Loucy (cell line): ENCODE results near the gene KCNMA1.

Source experiments
- H2AFZ ChIP-seq: fragments of 200-600 bp; sonication (generic); 2 replicates; pipeline ENCODE4 v1.6.0; 2016; ENCODE audit warnings: antibody characterized with exemption, mild to moderate bottlenecking, low read length, moderate library complexity
- H3F3A ChIP-seq: fragments of 200-600 bp; 2 replicates; pipeline ENCODE4 v1.6.0; 2016; ENCODE audit warnings: antibody characterized with exemption, low read depth, mild to moderate bottlenecking
- H3K27me3 ChIP-seq: fragments of 200-600 bp; sonication (generic); 2 replicates; pipeline ENCODE4 v1.6.1; 2014; ENCODE audit warnings: low read length, mild to moderate bottlenecking; ENCODE audit not compliant: insufficient read depth, poor library complexity, severe bottlenecking
- H3K36me3 ChIP-seq: fragments of 200-600 bp; sonication (generic); 2 replicates; pipeline ENCODE4 v1.6.1; 2016; ENCODE audit warnings: low read length; ENCODE audit not compliant: insufficient read depth
- H3K4me1 ChIP-seq: fragments of 200-600 bp; sonication (generic); 2 replicates; pipeline ENCODE4 v1.5.1; 2014; ENCODE audit warnings: low read length, mild to moderate bottlenecking; ENCODE audit not compliant: insufficient read depth, poor library complexity, severe bottlenecking
- H3K4me2 ChIP-seq: fragments of 200-600 bp; sonication (generic); 2 replicates; pipeline ENCODE4 v1.6.0; 2014; ENCODE audit warnings: antibody characterized with exemption, low read length, low read depth, mild to moderate bottlenecking; ENCODE audit not compliant: poor library complexity, severe bottlenecking
- H3K4me3 ChIP-seq: fragments of 200-600 bp; sonication (generic); 2 replicates; pipeline ENCODE4 v1.5.1; 2014; ENCODE audit warnings: low read length, mild to moderate bottlenecking, mixed read lengths; ENCODE audit not compliant: poor library complexity, severe bottlenecking
- H3K79me2 ChIP-seq: fragments of 200-600 bp; sonication (generic); 2 replicates; pipeline ENCODE4 v1.6.1; 2014; ENCODE audit warnings: low read length; ENCODE audit not compliant: insufficient read depth
- H3K9ac ChIP-seq: fragments of 200-600 bp; sonication (generic); 2 replicates; pipeline ENCODE4 v1.6.0; 2014; ENCODE audit warnings: mild to moderate bottlenecking, low read depth, low read length, moderate library complexity; ENCODE audit not compliant: poor library complexity, severe bottlenecking
- H3K9me2 ChIP-seq: fragments of 200-600 bp; sonication (generic); replicated peaks from 2 replicates; pipeline ENCODE4 v1.6.1; 2016; ENCODE audit warnings: low read depth, low read length, mixed read lengths
- H3K9me3 ChIP-seq: fragments of 200-600 bp; sonication (generic); 2 replicates; pipeline ENCODE4 v1.6.1; 2014; ENCODE audit warnings: mild to moderate bottlenecking, antibody characterized with exemption, low read length, low read depth; ENCODE audit not compliant: insufficient read depth
- H4K20me1 ChIP-seq: fragments of 200-600 bp; sonication (generic); 2 replicates; pipeline ENCODE4 v1.6.0; 2014; ENCODE audit warnings: antibody characterized with exemption, low read length, mild to moderate bottlenecking; ENCODE audit not compliant: insufficient read depth, poor library complexity, severe bottlenecking
- CTCF ChIP-seq: fragments of 200-600 bp; sonication (generic); conservative IDR thresholded peaks from 2 replicates; pipeline ENCODE4 v1.5.1; 2014; ENCODE audit warnings: mild to moderate bottlenecking, antibody characterized with exemption, low read length
- EZH2phosphoT487 ChIP-seq: fragments of 200-600 bp; IDR thresholded peaks from 2 replicates; pipeline ENCODE4 v1.6.1; 2018; ENCODE audit warnings: antibody characterized with exemption, mild to moderate bottlenecking, moderate library complexity, borderline replicate concordance

Gene KCNMA1

GRCh38 chr10:77419979-77420378, 217.6 kb downstream of the KCNMA1 start:
- no peaks in the 10 kb centered on the region for H3F3A ChIP-seq
- H3K4me2 ChIP-seq: no peak overlapping the region
- no peaks in the 10 kb centered on the region for H3K27me3 ChIP-seq
- no peaks in the 10 kb centered on the region for H4K20me1 ChIP-seq
- no peak overlapping the region for H2AFZ ChIP-seq
- H3K9me3 ChIP-seq: no peaks in the 10 kb centered on the region
- H3K79me2 ChIP-seq: no peaks in the 10 kb centered on the region
- no peak overlapping the region for H3K9ac ChIP-seq
- no peak for TF ChIP-seq CTCF
- TF ChIP-seq EZH2phosphoT487: no peak
- H3K36me3 ChIP-seq: no peaks in the 10 kb centered on the region
- H3K4me3 ChIP-seq: no peak overlapping the region
- H3K4me1 ChIP-seq: no peaks in the 10 kb centered on the region
- H3K9me2 ChIP-seq: no peaks in the 10 kb centered on the region

GRCh38 chr10:77419056-77419455, 218.6 kb downstream of the KCNMA1 start:
- Histone ChIP-seq H3K4me3 (no peak overlapping the region), H3K9me3 (no peaks in the 10 kb centered on the region), H3K9me2 (no peaks in the 10 kb centered on the region), H4K20me1 (no peaks in the 10 kb centered on the region), H3K27me3 (no peaks in the 10 kb centered on the region), H3F3A (no peaks in the 10 kb centered on the region), H3K36me3 (no peaks in the 10 kb centered on the region), H3K9ac (no peak overlapping the region), H2AFZ (no peak overlapping the region), H3K79me2 (no peaks in the 10 kb centered on the region), H3K4me1 (no peaks in the 10 kb centered on the region), H3K4me2 (no peak overlapping the region)
- TF ChIP-seq EZH2phosphoT487 (no peak), CTCF (no peak)

GRCh38 chr10:77417806-77418640, 219.6 kb downstream of the KCNMA1 start:
- TF ChIP-seq EZH2phosphoT487 (no peak), CTCF (no peak)
- Histone ChIP-seq H3K9ac (no peak overlapping the region), H3K79me2 (no peaks in the 10 kb centered on the region), H3K9me2 (no peaks in the 10 kb centered on the region), H3K4me1 (no peaks in the 10 kb centered on the region), H3F3A (no peaks in the 10 kb centered on the region), H3K36me3 (no peaks in the 10 kb centered on the region), H3K4me2 (no peak overlapping the region), H3K27me3 (no peaks in the 10 kb centered on the region), H3K9me3 (no peaks in the 10 kb centered on the region), H2AFZ (no peak overlapping the region), H4K20me1 (no peaks in the 10 kb centered on the region), H3K4me3 (no peak overlapping the region)
